Right cardiac atrium (tissue), 5 donors: Measurements from ENCODE around the gene FNDC3B. TPM values are rescaled to one million over a fixed set of nuclear protein-coding genes. Genes with fewer than 3 reads are reported as not detected.

Experiments used
- ATAC-seq, 2 donors: fragments of 200-7000 bp; cut with Tn5 transposase; one replicate each; pipeline versions ENCODE4 v1.8.0 to v1.9.1; 2020; ENCODE audit warnings: moderate library complexity in 2 of 2, mild to moderate bottlenecking in 1 of 2
- DNase-seq, 3 donors: peaks; one replicate each; pipeline ENCODE4 v3.0.0-alpha.2; 2020
- H3K27ac ChIP-seq: one replicate; pipeline ENCODE4 v1.5.1; 2013; ENCODE audit warnings: mild to moderate bottlenecking, low read length, control low read depth, moderate library complexity
- H3K27me3 ChIP-seq: one replicate; pipeline ENCODE4 v1.6.1; 2013; ENCODE audit not compliant: control insufficient read depth, insufficient read depth
- H3K4me1 ChIP-seq: one replicate; pipeline ENCODE4 v1.6.1; 2013; ENCODE audit warnings: low read length; ENCODE audit not compliant: control insufficient read depth, insufficient read depth
- H3K4me3 ChIP-seq: one replicate; pipeline ENCODE4 v1.5.1; 2013; ENCODE audit warnings: low read length, control low read depth
- H3K9me3 ChIP-seq: one replicate; pipeline ENCODE4 v1.6.1; 2013; ENCODE audit warnings: low read length; ENCODE audit not compliant: control insufficient read depth
- WGBS: extraction: QIAGEN DNeasy Blood & Tissue Kit; methylation state at CpG from one replicate; pipeline ENCODE4 v1.1.7; 2013; 5-methylcytosine and 5-hydroxymethylcytosine counted together
- intact Hi-C, 4 donors: fragments of 100-400 bp; cut with DNase I; formaldehyde crosslinking; loops; one replicate each; pipeline versions ENCODE4 v1.11.0 to v1.14.0; 2022 to 2023
- polyA plus RNA-seq: library from polyadenylated mRNA; stranded (reverse); fragments of 200-250 nt; gene quantifications from one replicate; pipeline ENCODE4 v1.2.3, GENCODE V29; 2013
- total RNA-seq, 4 donors: library from RNA; stranded (reverse); fragmentation: NEBNext Ultra II Directional; extraction: Animal tissue kit (Norgen Biotek cat#: 25700); gene quantifications; one replicate each; pipeline ENCODE4 v1.2.1, GENCODE V29; 2021
- donor health status: healthy with polysubstance abuse.
- donor health status: DM: no; HTN: yes; CAD: no.
- donor health status: DM: no; HTN: no; CAD: no.
- donor health status: DM: no; HTN: yes; CAD: no; lungs with severe emphysema.
- donor health status: DM: yes; HTN: yes; CAD: no.

The FNDC3B gene
- total and polyA plus RNA-seq, 5 donors = 15.8 to 117 (median 83.0) TPM

DNA sequence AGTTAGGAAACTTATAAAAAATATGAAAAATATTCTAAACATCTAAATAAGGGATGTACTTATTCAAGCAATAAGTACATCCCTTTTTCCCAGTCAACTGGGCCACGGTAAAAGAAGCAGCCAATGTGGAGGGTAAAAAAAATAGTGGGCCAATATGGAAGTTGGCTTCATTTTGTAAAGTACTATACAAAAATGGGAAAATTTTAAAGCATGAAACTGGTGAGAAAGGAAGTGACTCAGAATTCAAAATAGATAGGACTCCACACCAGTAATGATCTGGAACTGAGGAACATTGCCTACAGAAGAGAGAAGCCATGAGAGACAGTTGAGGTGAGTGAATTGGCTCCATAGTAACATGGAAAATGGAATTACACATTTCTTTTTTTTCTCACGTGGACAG, 108.9 kb downstream of the FNDC3B start:
- ATAC-seq (no peak), DNase-seq (no peak)
- peaks cover 16% of the 10 kb centered on the region for H3K4me1 ChIP-seq
- no peak overlapping the region for H3K4me3 ChIP-seq
- no peaks in the 10 kb centered on the region for H3K9me3 ChIP-seq
- H3K27ac ChIP-seq = no peak overlapping the region
- WGBS = 75% methylated on average over 2 of the region's 2 CpGs
- H3K27me3 ChIP-seq = no peaks in the 10 kb centered on the region
- intact Hi-C loops = no loop called here

DNA sequence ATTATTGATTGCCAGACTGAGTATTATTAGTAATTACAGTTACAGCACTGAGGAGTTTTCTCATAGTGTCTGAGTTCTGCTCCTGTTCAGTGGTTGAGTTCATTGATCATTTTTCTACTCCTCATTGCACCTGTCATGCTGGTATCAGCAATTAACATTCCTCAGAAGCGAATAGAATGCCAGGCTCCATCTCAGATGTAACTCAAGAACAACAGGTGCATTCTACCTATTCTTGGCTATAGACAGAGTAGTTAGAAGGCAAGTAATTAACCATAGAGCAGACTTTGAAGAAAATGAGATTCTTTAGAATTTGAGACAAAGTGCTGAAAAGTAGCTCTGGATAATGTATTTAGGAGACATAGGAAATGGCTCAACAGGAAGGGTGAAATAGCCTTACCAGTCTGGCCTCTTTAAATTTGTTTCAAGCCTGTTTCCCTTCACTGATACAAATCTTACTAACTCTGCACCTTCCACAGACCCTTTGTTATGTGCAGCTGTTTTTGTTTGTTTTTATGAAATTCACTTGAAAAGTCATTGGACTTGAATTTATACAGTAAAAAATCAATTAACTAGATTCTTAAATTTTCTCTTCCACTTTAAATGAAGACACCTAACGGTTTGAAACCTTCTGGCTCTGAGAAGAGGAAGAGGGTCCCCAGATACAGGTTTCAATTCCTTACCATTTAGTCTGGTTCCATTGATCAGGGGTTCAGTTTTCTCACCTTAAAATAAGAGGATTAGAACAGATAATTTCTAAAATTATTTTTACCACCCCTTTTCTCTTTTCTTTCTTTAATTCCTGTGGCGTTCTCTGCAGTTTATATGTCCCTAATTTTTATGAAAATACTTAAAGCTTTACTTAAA, 109.6 kb downstream of the FNDC3B start:
- 89% methylated on average over 3 of the region's 3 CpGs for WGBS
- H3K4me1 ChIP-seq = peaks cover 22% of the 10 kb centered on the region
- no peak for ATAC-seq

DNA sequence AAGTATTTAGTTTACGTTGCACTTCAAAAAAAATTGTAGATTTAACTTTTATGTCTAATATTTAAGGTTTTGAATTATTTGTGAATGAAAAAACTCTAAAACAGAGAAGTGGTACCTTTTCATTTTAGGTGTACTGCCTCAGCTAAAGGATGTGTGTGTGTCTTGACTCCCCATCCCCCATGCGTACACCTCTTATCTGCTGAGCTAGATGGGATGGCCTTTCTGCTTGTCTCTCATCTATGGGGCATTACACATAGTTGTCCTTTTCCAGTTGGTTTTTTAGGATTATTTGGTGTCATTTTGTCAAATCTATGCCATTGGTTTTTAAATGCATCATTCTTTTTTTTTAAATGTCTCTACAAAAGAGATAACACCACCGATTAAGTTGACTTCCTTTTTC, 110.9 kb downstream of the FNDC3B start:
- peaks cover 24% of the 10 kb centered on the region for H3K4me1 ChIP-seq
- H3K4me3 ChIP-seq = no peak overlapping the region
- intact Hi-C loops = no loop called here
- no peak for DNase-seq
- no peaks in the 10 kb centered on the region for H3K9me3 ChIP-seq
- no peaks in the 10 kb centered on the region for H3K27me3 ChIP-seq
- WGBS = 77% methylated on average over 3 of the region's 3 CpGs
- no peak overlapping the region for H3K27ac ChIP-seq
- no peak for ATAC-seq

More for the DNA sequence above, 109.6 kb downstream of the FNDC3B start:
- no peaks in the 10 kb centered on the region for H3K27me3 ChIP-seq
- intact Hi-C loops = no loop called here
- no peaks in the 10 kb centered on the region for H3K9me3 ChIP-seq
- H3K4me3 ChIP-seq = no peak overlapping the region
- DNase-seq = no peak
- H3K27ac ChIP-seq = no peak overlapping the region

GRCh38 chr3:172150913-172151650, 111.7 kb downstream of the FNDC3B start:
- intact Hi-C loops = no loop called here
- H3K9me3 ChIP-seq = no peaks in the 10 kb centered on the region
- H3K4me3 ChIP-seq = no peak overlapping the region
- H3K27me3 ChIP-seq = no peaks in the 10 kb centered on the region
- no peak for DNase-seq
- H3K4me1 ChIP-seq = peaks cover 25% of the 10 kb centered on the region
- no peak overlapping the region for H3K27ac ChIP-seq
- 74% methylated on average over 5 of the region's 5 CpGs for WGBS
- ATAC-seq = no peak

DNA sequence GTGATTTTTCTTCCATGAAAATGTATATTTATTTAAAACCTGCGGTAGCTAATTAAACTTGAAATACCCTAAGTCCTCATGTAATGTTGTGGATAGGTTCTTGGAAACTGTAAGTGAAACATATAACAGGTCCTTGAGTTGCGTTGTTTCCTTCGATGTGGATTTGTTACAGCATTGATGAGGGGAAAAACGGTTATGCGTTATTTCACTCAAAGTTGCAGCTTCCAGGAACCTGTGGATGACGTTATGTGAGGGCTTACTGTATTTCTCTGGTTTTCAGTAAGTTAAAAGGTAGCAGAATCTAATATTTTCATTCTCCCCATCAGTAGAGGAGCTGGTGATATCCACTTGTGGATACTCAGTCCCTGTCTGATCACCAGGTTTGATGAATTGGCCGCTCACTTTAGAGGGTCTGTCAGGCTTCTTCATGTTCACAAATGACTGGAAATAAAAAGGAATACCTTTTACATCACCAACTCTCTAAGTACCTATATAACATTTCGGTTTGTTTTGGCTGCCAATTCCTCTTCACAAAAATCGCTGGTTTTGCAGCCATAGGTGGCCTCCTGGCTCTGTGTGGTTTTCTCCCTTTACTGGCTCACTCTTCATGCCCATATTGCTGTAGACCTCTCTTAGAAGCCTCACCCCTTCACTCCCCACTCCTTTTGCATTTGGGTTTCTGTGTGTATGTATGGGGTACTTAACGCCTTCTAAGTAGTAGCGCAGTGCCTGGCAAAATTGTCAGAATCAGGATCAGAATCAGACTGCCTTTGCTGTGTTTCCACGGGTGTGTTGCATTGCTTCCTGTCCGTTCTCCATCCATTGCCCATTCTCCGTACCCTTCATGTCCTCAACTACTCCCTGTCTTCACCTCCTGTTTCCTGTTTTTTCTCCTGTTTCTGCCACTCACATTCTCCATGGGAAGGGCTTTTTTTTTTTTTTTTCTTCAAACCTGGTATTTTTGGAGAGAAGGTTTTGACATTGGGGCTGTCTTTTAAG, 112.6 kb downstream of the FNDC3B start:
- Histone ChIP-seq H3K9me3 (no peaks in the 10 kb centered on the region), H3K4me1 (peaks cover 29% of the 10 kb centered on the region), H3K27ac (peak overlapping the region; percentile 88), H3K4me3 (no peak overlapping the region), H3K27me3 (no peaks in the 10 kb centered on the region)
- ATAC-seq = peak in 1 of 2 donors; percentile 27
- intact Hi-C loops = no loop called here
- WGBS = 71% methylated on average over 14 of the region's 14 CpGs
- DNase-seq = no peak

DNA sequence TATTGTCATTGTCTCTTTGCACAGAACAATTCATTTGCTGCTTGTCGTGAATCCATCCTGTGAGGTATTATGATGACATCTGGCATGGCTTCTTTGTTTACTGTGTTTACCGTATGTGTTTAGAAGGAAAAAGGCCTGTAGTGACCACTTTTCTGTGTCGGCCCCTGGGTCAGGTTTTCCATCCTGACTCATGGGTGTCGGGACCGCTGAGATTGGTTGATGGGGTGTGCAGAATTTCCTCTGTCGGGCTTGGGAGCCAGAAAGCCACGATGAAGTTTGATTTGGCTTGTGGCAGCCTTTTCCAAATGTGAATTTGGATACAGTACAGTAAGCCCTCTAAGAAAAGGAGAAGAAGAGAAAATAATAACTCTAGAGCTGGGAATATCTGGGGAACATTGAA, 113.5 kb downstream of the FNDC3B start:
- peak; percentile 25 to 67 for ATAC-seq
- H3K27me3 ChIP-seq = no peaks in the 10 kb centered on the region
- no peaks in the 10 kb centered on the region for H3K9me3 ChIP-seq
- H3K27ac ChIP-seq = peak overlapping the region; percentile 88
- DNase-seq = peak; percentile 35 to 55 (median 52)
- WGBS = 13% methylated on average over 7 of the region's 7 CpGs
- no peak overlapping the region for H3K4me3 ChIP-seq
- intact Hi-C loops = no loop called here
- peaks cover 30% of the 10 kb centered on the region for H3K4me1 ChIP-seq

- ATAC-seq (peak; percentile 99), DNase-seq (peak; percentile 93 to 95 (median 93))
- intact Hi-C loops = no loop called here
- Histone ChIP-seq H3K27me3 (no peaks in the 10 kb centered on the region), H3K4me1 (peaks cover 30% of the 10 kb centered on the region), H3K9me3 (no peaks in the 10 kb centered on the region), H3K27ac (peak overlapping the region; percentile 88), H3K4me3 (no peak overlapping the region)
- 16% methylated on average over 8 of the region's 8 CpGs for WGBS
Measured at GRCh38 chr3:172153335-172153861, 114.0 kb downstream of the FNDC3B start.

GRCh38 chr3:172154768-172155664, 115.6 kb downstream of the FNDC3B start:
- DNase-seq (no peak), ATAC-seq (no peak)
- intact Hi-C loops = no loop called here
- Histone ChIP-seq H3K4me3 (no peak overlapping the region), H3K4me1 (peaks cover 33% of the 10 kb centered on the region), H3K9me3 (no peaks in the 10 kb centered on the region), H3K27me3 (no peaks in the 10 kb centered on the region), H3K27ac (peak overlapping the region; percentile 1)
- WGBS = 84% methylated on average over 6 of the region's 6 CpGs

DNA sequence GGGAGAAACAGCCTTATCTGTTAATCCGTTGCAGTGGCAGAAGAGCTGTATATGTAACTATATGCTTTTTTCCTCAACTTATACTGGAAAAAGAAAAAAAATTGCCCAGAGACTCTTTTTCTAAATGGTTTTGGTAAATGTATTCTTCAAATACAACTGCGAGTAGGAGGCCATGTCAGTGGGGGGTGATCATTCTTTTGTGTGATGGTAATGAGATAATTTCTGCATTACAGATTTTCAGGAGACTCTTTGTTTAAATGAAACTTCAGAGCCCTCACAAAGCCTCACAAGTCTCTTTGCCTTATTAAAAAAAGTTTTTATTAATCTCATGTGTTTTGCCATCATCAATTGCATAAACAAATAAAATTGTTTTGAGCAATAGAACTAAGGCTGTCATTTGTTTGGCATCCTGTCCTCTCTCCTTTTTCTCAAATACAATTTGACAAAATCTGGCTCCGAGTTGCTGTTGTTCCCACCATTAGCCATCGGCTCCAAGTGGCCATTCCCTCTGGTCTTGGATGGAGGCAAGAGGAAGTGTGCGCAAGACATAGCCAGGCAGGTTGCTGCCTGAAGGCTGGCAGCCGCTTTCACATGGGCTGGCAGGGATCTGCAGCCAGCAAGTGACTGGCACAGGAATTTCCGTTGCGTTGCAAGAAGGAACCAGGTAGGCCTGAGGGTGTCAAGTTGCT, 116.7 kb downstream of the FNDC3B start:
- H3K4me3 ChIP-seq = no peak overlapping the region
- intact Hi-C loops = no loop called here
- no peaks in the 10 kb centered on the region for H3K9me3 ChIP-seq
- ATAC-seq = no peak
- no peak overlapping the region for H3K27ac ChIP-seq
- H3K4me1 ChIP-seq = peaks cover 37% of the 10 kb centered on the region
- H3K27me3 ChIP-seq = no peaks in the 10 kb centered on the region
- DNase-seq = peak in 1 of 3 donors; percentile 45
- 74% methylated on average over 8 of the region's 8 CpGs for WGBS
